GM23338 (cell line): ENCODE measurements around the gene FCHSD2. TPM values are rescaled to one million over a fixed set of nuclear protein-coding genes. Genes with fewer than 3 reads are reported as not detected.

Source experiments
- ATAC-seq: fragments of 200-7000 bp; cut with Tn5 transposase; 3 replicates; pipeline ENCODE4 v1.9.1; 2020
- DNase-seq: peaks from one replicate; pipeline ENCODE4 v3.0.0-alpha.2; 2015; ENCODE audit warnings: low spot score
- H2AFZ ChIP-seq: fragments of 200-600 bp; sonication (generic); 2 replicates; pipeline ENCODE4 v1.8.0; 2016; ENCODE audit warnings: antibody characterized with exemption, mild to moderate bottlenecking, moderate library complexity
- H3F3A ChIP-seq: fragments of 200-600 bp; sonication (generic); replicated peaks from 2 replicates; pipeline ENCODE4 v1.8.0; 2017; ENCODE audit warnings: antibody characterized with exemption, mixed run types, low read depth
- H3K27ac ChIP-seq: fragments of 200-600 bp; sonication (generic); 2 replicates; pipeline ENCODE4 v1.6.1; 2016; ENCODE audit warnings: low read depth
- H3K27me3 ChIP-seq: fragments of 200-600 bp; sonication (generic); 2 replicates; pipeline ENCODE4 v1.8.0; 2016; ENCODE audit warnings: mild to moderate bottlenecking, mixed run types, moderate library complexity; ENCODE audit not compliant: insufficient read depth
- H3K36me3 ChIP-seq: fragments of 200-600 bp; sonication (generic); 2 replicates; pipeline ENCODE4 v1.8.0; 2016; ENCODE audit warnings: mild to moderate bottlenecking; ENCODE audit not compliant: insufficient read depth
- H3K4me1 ChIP-seq: fragments of 200-600 bp; sonication (generic); 2 replicates; pipeline ENCODE4 v1.8.0; 2016; ENCODE audit warnings: mild to moderate bottlenecking, moderate library complexity; ENCODE audit not compliant: insufficient read depth
- H3K4me2 ChIP-seq: fragments of 200-600 bp; sonication (generic); 2 replicates; pipeline ENCODE4 v1.7.1; 2017; ENCODE audit warnings: mixed run types
- H3K4me3 ChIP-seq: fragments of 200-600 bp; sonication (generic); 2 replicates; pipeline ENCODE4 v1.6.1; 2016; ENCODE audit warnings: mixed run types
- H3K79me2 ChIP-seq: fragments of 200-600 bp; sonication (generic); replicated peaks from 2 replicates; pipeline ENCODE4 v1.8.0; 2017; ENCODE audit warnings: mild to moderate bottlenecking; ENCODE audit not compliant: insufficient read depth
- H3K9me2 ChIP-seq: fragments of 200-600 bp; sonication (generic); 2 replicates; pipeline ENCODE4 v1.8.0; 2017; ENCODE audit not compliant: insufficient read depth
- H4K20me1 ChIP-seq: fragments of 200-600 bp; sonication (generic); replicated peaks from 2 replicates; pipeline ENCODE4 v1.8.0; 2017; ENCODE audit warnings: mild to moderate bottlenecking; ENCODE audit not compliant: insufficient read depth
- H3K27ac Mint-ChIP-seq: 2 replicates; pipeline ENCODE4 v1.8.0; 2020; ENCODE audit warnings: inconsistent platforms, mild to moderate bottlenecking, moderate library complexity, mixed read lengths
- H3K27me3 Mint-ChIP-seq: 3 replicates; pipeline ENCODE4 v1.8.0; 2022; ENCODE audit warnings: low read depth, mild to moderate bottlenecking, moderate library complexity, mixed read lengths, inconsistent platforms; ENCODE audit not compliant: insufficient read depth, poor library complexity
- H3K36me3 Mint-ChIP-seq: 3 replicates; pipeline ENCODE4 v1.8.0; 2021; ENCODE audit warnings: low read depth, mild to moderate bottlenecking, inconsistent platforms, moderate library complexity, mixed read lengths
- H3K4me1 Mint-ChIP-seq: 3 replicates; pipeline ENCODE4 v1.8.0; 2020; ENCODE audit warnings: mild to moderate bottlenecking, inconsistent platforms, mixed read lengths
- H3K4me3 Mint-ChIP-seq: 3 replicates; pipeline ENCODE4 v1.8.0; 2021; ENCODE audit warnings: moderate library complexity, mild to moderate bottlenecking, inconsistent platforms, mixed read lengths
- H3K9me3 Mint-ChIP-seq: 3 replicates; pipeline ENCODE4 v1.8.0; 2020; ENCODE audit warnings: moderate library complexity, mild to moderate bottlenecking, inconsistent platforms, mixed read lengths
- CREB1 ChIP-seq: fragments of 250-450 bp; sonication (Bioruptor Pico); IDR thresholded peaks from 2 replicates; pipeline ENCODE4 v1.5.0; 2020; ENCODE audit warnings: low read depth, mild to moderate bottlenecking, moderate library complexity
- EZH2 ChIP-seq: fragments of 200-600 bp; sonication (generic); IDR thresholded peaks from one replicate; pipeline ENCODE4 v1.8.0; 2017; ENCODE audit warnings: antibody characterized with exemption, mild to moderate bottlenecking, low read depth; ENCODE audit not compliant: unreplicated experiment
- JUNB ChIP-seq: IDR thresholded peaks from one replicate; pipeline ENCODE4 v1.6.1; 2016; ENCODE audit warnings: antibody characterized with exemption; ENCODE audit not compliant: unreplicated experiment
- POLR2AphosphoS5 ChIP-seq: IDR thresholded peaks from 2 replicates; pipeline ENCODE4 v1.6.1; 2016; ENCODE audit warnings: antibody characterized with exemption, low read depth
- ZNF114 ChIP-seq: fragments of 250-450 bp; sonication (Bioruptor Pico); IDR thresholded peaks from 2 replicates; pipeline ENCODE4 v1.5.0; 2020; ENCODE audit warnings: mild to moderate bottlenecking, moderate library complexity
- ZNF331 ChIP-seq: fragments of 250-450 bp; sonication (Bioruptor Pico); IDR thresholded peaks from 2 replicates; pipeline ENCODE4 v1.5.0; 2020; ENCODE audit warnings: low read depth, mild to moderate bottlenecking, moderate library complexity
- polyA plus RNA-seq: library from polyadenylated mRNA; unstranded; fragments of >200 nt; fragmentation: Nextera tagmentation; extraction: Ambion mirVana; gene quantifications from 2 replicates; pipeline ENCODE4 v1.2.1, GENCODE V29; 2016
- total RNA-seq: library from RNA; depleted of rRNA; stranded (reverse); fragments of >200 nt; shearing (Covaris generic); gene quantifications from 2 replicates; pipeline ENCODE4 v1.2.3, GENCODE V29; 2014
- TF ChIP-seq, protein P1 (sequence below): IDR thresholded peaks from one replicate; pipeline ENCODE4 v1.6.1; 2018; ENCODE audit warnings: antibody characterized with exemption; ENCODE audit not compliant: unreplicated experiment
- TF ChIP-seq, protein P2 (sequence below), 2 experiments: fragments of 200-600 bp in 1 of 2; sonication (generic) in 1 of 2; conservative IDR thresholded peaks; 2 replicates each; pipeline versions ENCODE4 v1.5.1 to v1.6.1; 2016 to 2017; ENCODE audit warnings: antibody characterized with exemption in 2 of 2, low read depth in 2 of 2, mild to moderate bottlenecking in 2 of 2, moderate library complexity in 1 of 2

Gene FCHSD2
- total and polyA plus RNA-seq, 2 experiments from 2014 or later = 3.6 to 5.2 TPM

DNA sequence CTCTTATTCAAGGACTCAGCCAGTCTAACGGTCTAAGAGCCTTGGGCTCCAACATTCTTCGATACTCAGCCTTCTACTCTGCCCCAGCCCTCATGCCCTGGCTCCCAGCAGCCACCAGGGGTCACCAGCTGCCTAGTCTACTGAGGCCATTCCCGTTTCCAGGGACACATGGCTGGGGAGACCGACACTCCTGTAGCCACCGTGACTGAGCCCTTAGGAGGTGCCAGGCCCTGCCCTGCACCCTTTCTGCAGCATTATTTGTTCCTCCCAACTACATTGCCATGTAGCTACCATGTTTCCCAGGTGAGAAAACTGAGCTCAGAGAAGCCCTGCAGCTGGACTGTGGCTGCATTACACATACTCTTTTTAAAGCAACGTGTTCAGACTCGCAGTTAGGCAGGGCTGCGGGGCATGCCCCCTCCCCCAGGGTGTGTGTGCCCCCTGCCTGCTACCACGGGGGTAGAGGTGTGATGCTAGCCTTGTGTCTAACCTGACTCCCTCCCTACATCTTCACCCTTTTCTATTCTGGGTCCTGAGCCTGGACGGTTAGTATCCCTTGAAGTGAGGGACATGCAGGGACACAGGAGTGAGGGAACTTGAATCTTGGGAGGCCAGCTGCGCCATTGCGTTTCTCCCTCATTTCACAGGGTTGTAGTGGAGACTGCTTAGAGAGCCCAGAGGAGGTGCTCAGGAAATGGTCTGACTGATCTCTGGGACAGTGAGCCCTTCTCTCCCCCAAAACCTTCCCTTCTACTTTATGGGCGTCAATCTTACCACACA is 310.4 kb downstream of the FCHSD2 start:
- H3K4me2 ChIP-seq = peak overlapping the region; percentile 34; the same call in 1 of the 2 replicates
- no peaks in the 10 kb centered on the region for H3F3A ChIP-seq
- Mint-ChIP-seq H3K27ac (no peak overlapping the region), H3K27me3 (peaks cover 15% of the 10 kb centered on the region), H3K4me1 (peaks cover 8% of the 10 kb centered on the region; the same call in 2 of the 3 replicates), H3K36me3 (no peaks in the 10 kb centered on the region), H3K4me3 (no peak overlapping the region), H3K9me3 (no peaks in the 10 kb centered on the region)
- H3K4me3 ChIP-seq = no peak overlapping the region
- H3K27ac ChIP-seq = no peak overlapping the region
- no peaks in the 10 kb centered on the region for H3K27me3 ChIP-seq
- peak; percentile 94 for DNase-seq
- peaks cover 7% of the 10 kb centered on the region for H3K4me1 ChIP-seq
- TF ChIP-seq, protein P1, sequence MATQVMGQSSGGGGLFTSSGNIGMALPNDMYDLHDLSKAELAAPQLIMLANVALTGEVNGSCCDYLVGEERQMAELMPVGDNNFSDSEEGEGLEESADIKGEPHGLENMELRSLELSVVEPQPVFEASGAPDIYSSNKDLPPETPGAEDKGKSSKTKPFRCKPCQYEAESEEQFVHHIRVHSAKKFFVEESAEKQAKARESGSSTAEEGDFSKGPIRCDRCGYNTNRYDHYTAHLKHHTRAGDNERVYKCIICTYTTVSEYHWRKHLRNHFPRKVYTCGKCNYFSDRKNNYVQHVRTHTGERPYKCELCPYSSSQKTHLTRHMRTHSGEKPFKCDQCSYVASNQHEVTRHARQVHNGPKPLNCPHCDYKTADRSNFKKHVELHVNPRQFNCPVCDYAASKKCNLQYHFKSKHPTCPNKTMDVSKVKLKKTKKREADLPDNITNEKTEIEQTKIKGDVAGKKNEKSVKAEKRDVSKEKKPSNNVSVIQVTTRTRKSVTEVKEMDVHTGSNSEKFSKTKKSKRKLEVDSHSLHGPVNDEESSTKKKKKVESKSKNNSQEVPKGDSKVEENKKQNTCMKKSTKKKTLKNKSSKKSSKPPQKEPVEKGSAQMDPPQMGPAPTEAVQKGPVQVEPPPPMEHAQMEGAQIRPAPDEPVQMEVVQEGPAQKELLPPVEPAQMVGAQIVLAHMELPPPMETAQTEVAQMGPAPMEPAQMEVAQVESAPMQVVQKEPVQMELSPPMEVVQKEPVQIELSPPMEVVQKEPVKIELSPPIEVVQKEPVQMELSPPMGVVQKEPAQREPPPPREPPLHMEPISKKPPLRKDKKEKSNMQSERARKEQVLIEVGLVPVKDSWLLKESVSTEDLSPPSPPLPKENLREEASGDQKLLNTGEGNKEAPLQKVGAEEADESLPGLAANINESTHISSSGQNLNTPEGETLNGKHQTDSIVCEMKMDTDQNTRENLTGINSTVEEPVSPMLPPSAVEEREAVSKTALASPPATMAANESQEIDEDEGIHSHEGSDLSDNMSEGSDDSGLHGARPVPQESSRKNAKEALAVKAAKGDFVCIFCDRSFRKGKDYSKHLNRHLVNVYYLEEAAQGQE = no peak
- TF ChIP-seq EZH2 (no peak), CREB1 (CRISPR knock-in tag) (no peak), JUNB (no peak)
- TF ChIP-seq, protein P2, sequence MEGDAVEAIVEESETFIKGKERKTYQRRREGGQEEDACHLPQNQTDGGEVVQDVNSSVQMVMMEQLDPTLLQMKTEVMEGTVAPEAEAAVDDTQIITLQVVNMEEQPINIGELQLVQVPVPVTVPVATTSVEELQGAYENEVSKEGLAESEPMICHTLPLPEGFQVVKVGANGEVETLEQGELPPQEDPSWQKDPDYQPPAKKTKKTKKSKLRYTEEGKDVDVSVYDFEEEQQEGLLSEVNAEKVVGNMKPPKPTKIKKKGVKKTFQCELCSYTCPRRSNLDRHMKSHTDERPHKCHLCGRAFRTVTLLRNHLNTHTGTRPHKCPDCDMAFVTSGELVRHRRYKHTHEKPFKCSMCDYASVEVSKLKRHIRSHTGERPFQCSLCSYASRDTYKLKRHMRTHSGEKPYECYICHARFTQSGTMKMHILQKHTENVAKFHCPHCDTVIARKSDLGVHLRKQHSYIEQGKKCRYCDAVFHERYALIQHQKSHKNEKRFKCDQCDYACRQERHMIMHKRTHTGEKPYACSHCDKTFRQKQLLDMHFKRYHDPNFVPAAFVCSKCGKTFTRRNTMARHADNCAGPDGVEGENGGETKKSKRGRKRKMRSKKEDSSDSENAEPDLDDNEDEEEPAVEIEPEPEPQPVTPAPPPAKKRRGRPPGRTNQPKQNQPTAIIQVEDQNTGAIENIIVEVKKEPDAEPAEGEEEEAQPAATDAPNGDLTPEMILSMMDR (conservative IDR thresholded peaks at IDR 0.05; ENCODE audit: low read depth in 2 of 2) = peak; percentile 97 to 99
- H3K79me2 ChIP-seq = no peaks in the 10 kb centered on the region
- H4K20me1 ChIP-seq = peaks cover 2% of the 10 kb centered on the region; the same call in 1 of the 2 replicates
- no peaks in the 10 kb centered on the region for H3K9me2 ChIP-seq
- H2AFZ ChIP-seq = peak overlapping the region; percentile 87; the same call in 1 of the 2 replicates
- peak; percentile 97 for ATAC-seq
- H3K36me3 ChIP-seq = no peaks in the 10 kb centered on the region

DNA sequence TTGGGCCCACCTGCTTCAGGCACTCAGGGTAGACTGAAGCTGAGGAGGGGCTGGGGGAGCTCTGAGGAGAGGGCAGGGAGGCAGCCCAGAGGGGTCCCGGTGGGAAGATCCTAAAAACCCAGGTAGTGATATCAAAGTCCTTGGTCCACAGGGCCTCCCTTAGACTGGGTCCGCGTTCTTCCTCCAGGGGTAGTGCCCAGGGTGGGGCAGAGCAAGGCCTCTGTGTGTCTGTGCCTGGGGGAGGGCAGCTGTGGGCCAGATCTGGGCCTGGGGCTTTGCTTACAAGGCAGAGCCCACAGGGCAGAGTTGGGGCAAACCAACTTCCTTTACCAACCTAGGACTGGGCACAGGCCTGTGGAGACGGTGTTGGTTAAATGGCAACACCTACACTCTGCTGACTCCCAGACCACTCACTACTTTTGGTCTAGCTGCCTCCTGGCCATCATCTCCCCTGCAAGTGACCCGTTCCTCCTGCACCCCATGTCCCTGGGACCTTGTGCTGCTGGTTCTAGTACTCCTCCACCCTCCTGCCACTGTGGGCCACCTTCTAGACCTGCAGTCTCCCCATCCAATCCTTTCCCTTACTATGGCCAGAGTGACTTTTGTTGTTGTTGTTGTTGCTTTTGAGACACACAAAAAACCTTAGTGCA is 312.1 kb downstream of the FCHSD2 start:
- Histone ChIP-seq H3K4me2 (no peak overlapping the region), H3K27me3 (no peaks in the 10 kb centered on the region), H3K9me2 (no peaks in the 10 kb centered on the region), H4K20me1 (peaks cover 2% of the 10 kb centered on the region; the same call in 1 of the 2 replicates), H3K27ac (no peak overlapping the region), H3K36me3 (no peaks in the 10 kb centered on the region), H3F3A (no peaks in the 10 kb centered on the region), H2AFZ (no peak overlapping the region), H3K79me2 (no peaks in the 10 kb centered on the region), H3K4me1 (peaks cover 7% of the 10 kb centered on the region), H3K4me3 (no peak overlapping the region)
- H3K27me3 Mint-ChIP-seq = peaks cover 15% of the 10 kb centered on the region
- H3K36me3 Mint-ChIP-seq = no peaks in the 10 kb centered on the region
- H3K4me3 Mint-ChIP-seq = no peak overlapping the region
- peaks cover 8% of the 10 kb centered on the region; the same call in 2 of the 3 replicates for H3K4me1 Mint-ChIP-seq
- ATAC-seq (no peak), DNase-seq (no peak)
- no peaks in the 10 kb centered on the region for H3K9me3 Mint-ChIP-seq
- H3K27ac Mint-ChIP-seq = no peak overlapping the region
- TF ChIP-seq CREB1 (CRISPR knock-in tag) (no peak), POLR2AphosphoS5 (no peak), ZNF114 (CRISPR knock-in tag) (no peak), ZNF331 (CRISPR knock-in tag) (no peak), EZH2 (no peak)
